Measurements from ENCODE around the gene SNTA1. TPM values are rescaled to one million over a fixed set of nuclear protein-coding genes. Genes with fewer than 3 reads are reported as not detected.

Gene SNTA1
- total and polyA plus RNA-seq, 9 of the 15 experiments (the other 6 are each of a cell fraction or from before 2014, with no cell fraction given): 1.2 to 40.8 (median 20.3) TPM

DNA sequence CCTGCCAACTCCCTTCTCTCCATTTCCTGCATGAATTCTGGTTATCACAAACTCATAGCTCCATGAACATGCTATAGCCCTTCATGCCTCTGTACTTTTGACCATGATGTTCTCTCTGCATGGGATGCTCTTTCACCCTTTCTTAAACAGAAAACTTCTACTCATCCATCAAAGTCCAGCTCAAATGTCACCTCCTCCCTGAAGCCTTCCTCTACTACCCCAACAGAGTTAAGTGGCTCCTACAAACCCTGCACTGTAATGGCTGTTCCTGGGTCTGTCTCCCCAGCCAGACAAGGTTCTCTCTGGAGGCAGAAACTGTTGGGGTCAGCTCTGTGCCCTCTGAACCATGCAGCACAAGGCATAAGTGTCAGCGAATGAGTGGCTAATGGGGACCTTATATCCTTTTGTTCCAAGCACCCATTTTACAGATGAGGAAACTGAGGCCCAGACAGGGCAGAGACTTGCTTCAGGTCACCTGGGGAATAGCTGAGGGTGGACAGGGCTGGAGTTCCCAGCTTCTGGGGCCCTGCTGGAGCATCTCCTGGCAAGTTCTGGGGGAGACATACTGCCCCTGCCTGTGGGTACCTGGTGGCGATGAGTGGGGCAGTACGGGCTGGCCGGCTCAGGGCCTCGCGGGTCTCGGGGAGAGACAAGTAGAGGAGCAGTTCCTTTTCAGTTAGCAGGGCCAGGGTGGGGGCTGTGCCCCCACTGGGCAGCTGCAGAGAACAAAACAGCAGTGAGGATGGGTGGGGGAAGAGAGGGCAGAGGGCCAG lies 31.7 kb downstream of the SNTA1 start:
- Histone ChIP-seq H3K27ac (ENCODE audit: extremely low read depth, low read depth, low read length) (no peak overlapping the region), H3K4me3 (no peak overlapping the region), H3K4me2 (ENCODE audit: insufficient read depth, low read length) (no peak overlapping the region), H4K20me1 (replicated peaks; ENCODE audit: control insufficient read depth, insufficient read depth, low read length) (no peaks in the 10 kb centered on the region), H3K9me1 (ENCODE audit: control insufficient read depth, insufficient read depth, low read length) (no peaks in the 10 kb centered on the region), H3K79me2 (ENCODE audit: control insufficient read depth, insufficient read depth, low read length) (no peaks in the 10 kb centered on the region), H3K36me3 (ENCODE audit: control insufficient read depth, insufficient read depth, low read length) (peaks cover 63% of the 10 kb centered on the region), H3K27me3 (ENCODE audit: control insufficient read depth in 2 of 2, insufficient read depth in 2 of 2, low read length in 2 of 2) (no peaks in the 10 kb centered on the region), H2AFZ (ENCODE audit: low read depth, low read length) (no peak overlapping the region), H3K4me1 (replicated peaks in 1 of 2; ENCODE audit: control insufficient read depth in 2 of 2, insufficient read depth in 2 of 2, low read length in 2 of 2) (peaks cover 0 to 15% of the 10 kb centered on the region in 2 experiments; a peak in 1 of 5 replicates), H3K9ac (ENCODE audit: insufficient read depth in 1 of 2, low read depth in 2 of 2, low read length in 2 of 2) (no peak overlapping the region; a peak in 1 of 4 replicates), H3K9me3 (replicated peaks; ENCODE audit: control insufficient read depth, insufficient read depth, low read depth, low read length) (no peaks in the 10 kb centered on the region)
- intact Hi-C loops (cut with micrococcal nuclease) (no loop called here), in situ Hi-C loops (cut with MboI) (loop anchor here (10.0 kb wide), 1 partner anchor 243 kb away; no protein-coding TSS in a partner anchor)
- 89% methylated on average over 3 of the region's 7 CpGs for WGBS (ENCODE audit: insufficient coverage, low coverage, missing lambda C conversion rate)
- FAIRE-seq: no peak
- DNase-seq (ENCODE audit: extremely low read depth in 1 of 4, low spot score in 3 of 4): no peak
- BruUV-seq (replicated peaks): no TSS peak
- POLR2A ChIA-PET: interaction anchor here (0.7 to 2.0 kb wide), 4 partner anchors 7 to 28 kb away, joined by 3 to 9 read pairs (median 4); partner anchors contain the start of gene CDK5RAP1
- ATAC-seq: no peak
- CTCF ChIA-PET (ENCODE audit: low intra/inter-chr PET ratio): interaction anchor here (0.6 kb wide), 1 partner anchor 417 kb away, joined by 3 read pairs; no protein-coding TSS in a partner anchor
- TF ChIP-seq, protein P1, sequence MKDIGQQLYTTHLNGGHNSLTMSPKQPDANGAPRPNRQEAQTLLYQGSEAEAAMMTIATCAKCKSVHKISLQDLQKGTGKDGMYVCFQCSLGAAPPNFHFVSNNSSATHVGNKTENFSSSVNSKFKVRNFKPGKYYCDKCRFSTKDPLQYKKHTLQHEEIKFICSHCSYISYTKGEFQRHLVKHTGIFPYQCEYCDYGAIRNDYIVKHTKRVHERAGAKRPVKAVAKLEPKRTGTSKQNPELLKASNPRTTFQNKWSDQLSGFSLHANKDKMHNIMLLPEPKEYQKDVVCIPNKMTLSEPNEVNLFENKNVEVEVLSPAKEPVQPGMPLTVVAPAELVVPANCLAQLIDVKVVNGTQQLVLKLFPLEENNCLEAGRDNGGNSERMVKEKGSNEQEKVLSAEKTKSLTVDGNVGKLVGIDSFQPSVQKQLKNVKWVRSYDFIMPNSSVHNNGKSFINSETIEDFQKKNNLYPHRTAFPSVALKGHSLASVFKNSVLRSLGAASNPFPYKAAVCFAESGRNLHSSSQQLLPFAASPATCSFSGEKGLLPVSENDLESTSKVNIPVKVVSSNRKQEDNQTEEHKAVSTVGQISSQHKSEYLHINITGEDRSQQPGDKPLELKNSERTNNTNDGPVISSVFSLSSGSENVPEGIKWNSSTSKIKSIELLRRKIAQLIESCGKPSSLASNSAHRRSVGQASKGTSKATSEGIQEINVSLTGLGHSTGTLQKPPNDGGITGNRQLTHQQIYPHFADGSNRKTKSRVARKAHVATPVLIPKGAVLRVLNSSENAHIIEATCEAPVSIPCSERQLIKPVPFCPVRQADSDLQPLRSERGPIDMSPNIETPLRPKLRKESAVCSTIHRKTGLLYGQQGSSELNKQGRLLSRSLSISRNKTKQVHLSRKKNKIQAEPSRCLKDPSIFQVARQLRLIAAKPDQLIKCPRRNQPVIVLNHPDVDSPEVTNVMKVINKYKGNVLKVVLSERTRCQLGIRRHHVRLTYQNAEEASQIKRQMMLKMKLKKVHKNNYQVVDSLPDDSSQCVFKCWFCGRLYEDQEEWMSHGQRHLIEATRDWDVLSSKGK (CRISPR knock-in tag; IDR thresholded peaks at IDR 0.05): no peak
- TF ChIP-seq, protein P2, sequence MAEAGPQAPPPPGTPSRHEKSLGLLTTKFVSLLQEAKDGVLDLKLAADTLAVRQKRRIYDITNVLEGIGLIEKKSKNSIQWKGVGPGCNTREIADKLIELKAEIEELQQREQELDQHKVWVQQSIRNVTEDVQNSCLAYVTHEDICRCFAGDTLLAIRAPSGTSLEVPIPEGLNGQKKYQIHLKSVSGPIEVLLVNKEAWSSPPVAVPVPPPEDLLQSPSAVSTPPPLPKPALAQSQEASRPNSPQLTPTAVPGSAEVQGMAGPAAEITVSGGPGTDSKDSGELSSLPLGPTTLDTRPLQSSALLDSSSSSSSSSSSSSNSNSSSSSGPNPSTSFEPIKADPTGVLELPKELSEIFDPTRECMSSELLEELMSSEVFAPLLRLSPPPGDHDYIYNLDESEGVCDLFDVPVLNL (CRISPR knock-in tag; IDR thresholded peaks at IDR 0.05; ENCODE audit: low read depth): no peak
- no peak for TF ChIP-seq GATAD2B (IDR thresholded peaks at IDR 0.05; ENCODE audit: borderline replicate concordance)
- TF ChIP-seq, protein P3, sequence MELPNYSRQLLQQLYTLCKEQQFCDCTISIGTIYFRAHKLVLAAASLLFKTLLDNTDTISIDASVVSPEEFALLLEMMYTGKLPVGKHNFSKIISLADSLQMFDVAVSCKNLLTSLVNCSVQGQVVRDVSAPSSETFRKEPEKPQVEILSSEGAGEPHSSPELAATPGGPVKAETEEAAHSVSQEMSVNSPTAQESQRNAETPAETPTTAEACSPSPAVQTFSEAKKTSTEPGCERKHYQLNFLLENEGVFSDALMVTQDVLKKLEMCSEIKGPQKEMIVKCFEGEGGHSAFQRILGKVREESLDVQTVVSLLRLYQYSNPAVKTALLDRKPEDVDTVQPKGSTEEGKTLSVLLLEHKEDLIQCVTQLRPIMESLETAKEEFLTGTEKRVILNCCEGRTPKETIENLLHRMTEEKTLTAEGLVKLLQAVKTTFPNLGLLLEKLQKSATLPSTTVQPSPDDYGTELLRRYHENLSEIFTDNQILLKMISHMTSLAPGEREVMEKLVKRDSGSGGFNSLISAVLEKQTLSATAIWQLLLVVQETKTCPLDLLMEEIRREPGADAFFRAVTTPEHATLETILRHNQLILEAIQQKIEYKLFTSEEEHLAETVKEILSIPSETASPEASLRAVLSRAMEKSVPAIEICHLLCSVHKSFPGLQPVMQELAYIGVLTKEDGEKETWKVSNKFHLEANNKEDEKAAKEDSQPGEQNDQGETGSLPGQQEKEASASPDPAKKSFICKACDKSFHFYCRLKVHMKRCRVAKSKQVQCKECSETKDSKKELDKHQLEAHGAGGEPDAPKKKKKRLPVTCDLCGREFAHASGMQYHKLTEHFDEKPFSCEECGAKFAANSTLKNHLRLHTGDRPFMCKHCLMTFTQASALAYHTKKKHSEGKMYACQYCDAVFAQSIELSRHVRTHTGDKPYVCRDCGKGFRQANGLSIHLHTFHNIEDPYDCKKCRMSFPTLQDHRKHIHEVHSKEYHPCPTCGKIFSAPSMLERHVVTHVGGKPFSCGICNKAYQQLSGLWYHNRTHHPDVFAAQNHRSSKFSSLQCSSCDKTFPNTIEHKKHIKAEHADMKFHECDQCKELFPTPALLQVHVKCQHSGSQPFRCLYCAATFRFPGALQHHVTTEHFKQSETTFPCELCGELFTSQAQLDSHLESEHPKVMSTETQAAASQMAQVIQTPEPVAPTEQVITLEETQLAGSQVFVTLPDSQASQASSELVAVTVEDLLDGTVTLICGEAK (IDR thresholded peaks at IDR 0.05): no peak
- TF ChIP-seq, protein P3 (CRISPR knock-in tag; IDR thresholded peaks at IDR 0.05): no peak
- no peak for TF ChIP-seq MYBL2 (IDR thresholded peaks at IDR 0.05; ENCODE audit: low read depth)
- no peak for TF ChIP-seq MYBL2 (CRISPR knock-in tag; IDR thresholded peaks at IDR 0.05; ENCODE audit: borderline replicate concordance)
